ENCODE data around the gene STAG2.
"Not testable (repeated sequence)": the region's sequence is repeated elsewhere in the genome, so short reads cannot be mapped to it uniquely, and the experiment has no call there.

Gene STAG2

DNA sequence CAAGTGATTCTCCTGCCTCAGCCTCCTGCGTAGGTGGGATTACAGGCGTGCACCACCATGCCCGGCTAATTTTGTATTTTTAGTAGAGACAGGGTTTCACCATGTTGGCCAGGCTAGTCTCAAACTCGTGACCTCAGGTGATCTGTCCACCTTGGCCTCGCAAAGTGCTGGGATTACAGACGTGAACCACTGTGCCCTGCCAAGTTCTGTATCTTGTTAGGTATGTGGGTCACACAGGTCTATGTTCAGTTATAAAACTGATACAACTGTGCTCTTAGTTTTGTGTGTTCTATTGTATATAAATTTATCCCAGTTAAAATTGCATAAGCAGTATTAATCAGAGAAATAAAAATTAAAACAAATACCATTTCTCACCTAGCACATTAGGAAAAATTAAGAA is 122.9 kb downstream of the STAG2 start:
- DNase-seq: not testable (repeated sequence)

GRCh38 chrX:124085063-124085462 is 123.6 kb downstream of the STAG2 start:
- no peak for DNase-seq

DNA sequence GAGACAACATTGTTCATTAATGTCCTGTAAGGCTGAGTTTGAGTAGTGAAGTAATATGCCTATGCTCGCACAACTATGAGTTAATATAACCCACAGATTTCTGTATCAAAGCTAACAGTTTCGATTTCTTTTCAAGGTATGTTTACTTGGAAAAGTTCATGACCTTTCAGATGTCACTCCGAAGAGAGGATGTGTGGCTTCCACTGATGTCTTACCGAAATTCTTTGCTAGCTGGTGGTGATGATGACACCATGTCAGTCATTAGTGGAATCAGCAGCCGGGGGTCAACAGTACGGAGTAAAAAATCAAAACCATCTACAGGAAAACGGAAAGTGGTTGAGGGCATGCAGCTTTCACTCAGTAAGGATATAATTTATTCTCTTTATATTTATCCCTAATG is 124.9 kb downstream of the STAG2 start:
- no peak for DNase-seq

DNA sequence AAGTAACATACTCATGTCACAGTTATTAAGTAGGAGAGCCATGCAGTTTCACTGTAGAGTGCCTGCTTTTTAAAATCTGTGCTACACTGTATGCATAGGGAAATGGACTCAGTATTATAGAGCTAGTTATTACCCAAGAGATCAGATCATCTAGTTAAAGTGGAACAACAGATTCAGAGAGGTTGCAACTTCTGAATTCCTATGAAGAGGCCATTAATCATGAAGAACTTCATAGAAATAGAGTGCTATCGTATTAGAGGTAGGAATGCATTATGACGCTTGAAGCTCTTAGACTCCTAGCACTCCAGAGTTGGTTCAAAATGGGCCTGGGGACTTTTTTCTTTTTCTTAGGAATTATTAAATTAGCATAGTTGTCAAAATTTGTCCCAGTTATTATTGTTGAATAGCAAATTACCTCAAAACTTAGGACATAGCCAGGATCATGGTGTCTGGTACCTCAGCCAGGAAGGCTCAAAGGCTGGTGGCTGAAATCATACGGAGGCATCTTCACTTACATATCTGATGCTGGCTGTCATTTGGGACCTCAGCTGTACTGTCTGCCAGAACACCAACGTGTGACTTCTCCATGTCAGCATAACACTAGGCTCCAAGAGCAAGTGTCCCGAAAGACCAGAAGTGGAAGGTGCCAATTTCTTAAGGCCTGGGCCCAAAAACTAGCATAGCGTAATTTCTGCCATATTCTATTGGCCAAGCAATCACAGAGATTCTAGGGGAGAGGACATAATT is 125.7 kb downstream of the STAG2 start:
- DNase-seq: no peak

GRCh38 chrX:124093222-124093621 is 131.7 kb downstream of the STAG2 start:
- DNase-seq: no peak

- DNase-seq: no peak
These were observed 135.6 kb downstream of the STAG2 start for GRCh38 chrX:124097116-124097515.

GRCh38 chrX:124098089-124098488 is 136.6 kb downstream of the STAG2 start:
- DNase-seq: peak; percentile 38

GRCh38 chrX:124103966-124104365 is 142.5 kb downstream of the STAG2 start:
- no peak for DNase-seq

DNA sequence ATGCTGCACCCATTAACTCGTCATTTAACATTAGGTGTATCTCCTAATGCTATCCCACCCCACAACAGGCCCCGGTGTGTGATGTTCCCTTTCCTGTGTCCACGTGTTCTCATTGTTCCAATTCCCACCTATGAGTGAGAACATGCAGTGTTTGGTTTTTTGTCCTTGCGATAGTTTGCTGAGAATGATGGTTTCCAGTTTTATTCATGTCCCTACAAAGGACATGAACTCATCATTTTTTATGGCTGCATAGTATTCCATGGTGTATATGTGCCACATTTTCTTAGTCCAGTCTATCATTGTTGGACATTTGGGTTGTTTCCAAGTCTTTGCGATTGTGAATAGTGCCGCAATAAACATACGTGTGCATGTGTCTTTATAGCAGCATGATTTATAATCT is 143.0 kb downstream of the STAG2 start:
- DNase-seq: not testable (repeated sequence)

DNA sequence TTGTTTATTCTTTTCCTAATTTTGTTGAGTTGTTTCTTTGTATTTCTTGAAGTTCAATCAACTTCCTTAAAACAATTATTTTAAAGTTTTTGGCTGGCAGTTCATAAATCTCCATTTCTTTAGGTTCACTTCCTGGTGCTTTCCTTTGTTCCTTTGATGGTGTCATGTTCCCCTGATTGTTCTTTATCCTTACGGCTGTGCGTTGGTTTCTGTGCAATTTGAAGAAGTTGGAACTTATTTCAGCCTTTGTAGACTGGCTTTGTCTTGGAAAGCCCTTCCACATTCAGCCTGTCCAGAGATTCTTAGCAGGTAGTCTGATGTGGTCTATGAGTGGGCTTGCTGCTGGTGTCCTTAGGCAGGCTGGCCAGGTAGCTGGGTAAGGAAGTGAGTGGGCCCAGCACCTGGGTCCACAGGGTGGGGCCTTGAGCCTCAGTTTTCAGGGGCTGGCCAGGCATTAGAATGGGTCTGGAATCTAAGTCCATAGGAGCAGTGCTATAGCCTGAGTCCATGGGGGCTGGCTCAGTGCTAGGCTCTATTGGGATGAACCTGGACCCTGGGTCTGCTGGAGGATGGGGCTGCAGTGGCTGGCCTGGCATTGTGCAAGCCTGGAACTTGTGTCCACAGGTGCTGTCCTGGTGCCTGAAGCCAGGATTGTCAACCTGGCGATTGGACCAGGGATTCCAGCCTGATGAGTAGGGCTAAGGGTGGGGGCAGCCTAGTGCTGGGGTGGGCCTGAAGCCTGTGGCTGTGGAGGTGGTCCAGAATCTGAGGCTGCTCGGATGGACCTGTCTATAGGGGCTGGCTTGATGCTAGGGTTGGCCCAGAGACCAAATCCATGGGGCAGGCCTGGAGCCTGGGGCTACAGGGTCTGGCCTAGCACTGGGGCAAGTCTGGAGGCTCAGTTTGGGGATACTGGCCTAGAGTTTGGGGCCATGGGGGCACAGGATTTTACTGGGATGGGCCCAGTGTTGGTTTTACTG is 152.4 kb downstream of the STAG2 start:
- no peak for DNase-seq

GRCh38 chrX:124117325-124117724 is 155.8 kb downstream of the STAG2 start:
- DNase-seq: no peak

- no peak for DNase-seq
These were observed 164.0 kb downstream of the STAG2 start for GRCh38 chrX:124125471-124125870.

- DNase-seq: no peak
These were observed 166.0 kb downstream of the STAG2 start for GRCh38 chrX:124127496-124127895.

- not testable (repeated sequence) for DNase-seq
These were observed 170.9 kb downstream of the STAG2 start for GRCh38 chrX:124132437-124132836.

DNA sequence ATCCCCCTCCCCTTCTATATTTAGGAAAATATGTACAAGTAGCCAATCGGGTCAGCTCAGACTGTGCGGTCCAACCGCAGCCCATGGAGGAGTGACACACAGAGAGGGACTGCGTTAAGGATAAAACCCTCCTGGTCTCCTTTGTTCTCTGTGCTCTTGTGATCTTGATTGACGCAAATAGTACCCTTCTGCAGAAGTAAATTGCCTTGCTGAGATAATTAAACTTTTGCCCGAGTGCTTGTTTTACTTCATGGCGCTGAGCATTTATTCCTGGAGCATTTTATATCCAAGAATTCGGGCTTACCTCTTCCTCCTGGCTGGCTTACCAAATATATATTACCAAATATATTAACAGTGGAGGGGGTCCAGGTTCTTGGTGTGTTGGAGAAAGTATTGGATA is 184.2 kb downstream of the STAG2 start:
- DNase-seq: no peak

GRCh38 chrX:124151195-124151594 is 189.7 kb downstream of the STAG2 start:
- DNase-seq: no peak
